ENCODE results near the gene KLF6. TPM values are rescaled to one million over a fixed set of nuclear protein-coding genes. Genes with fewer than 3 reads are reported as not detected.

The KLF6 gene
- total and polyA plus RNA-seq, 2 donors (not counting 1 experiment from before 2014, with no cell fraction given): 175 to 921 TPM

- peak overlapping the region; percentile 57 for H3K27ac Mint-ChIP-seq
- H3K36me3 ChIP-seq (replicated peaks in 1 of 2; ENCODE audit: control extremely low read depth in 1 of 2, control insufficient read depth in 1 of 2, extremely low read depth in 1 of 2, insufficient read depth in 2 of 2, low read length in 1 of 2): no peaks in the 10 kb centered on the region
- H3K4me3 Mint-ChIP-seq: peak overlapping the region; percentile 78
- no peaks in the 10 kb centered on the region for H3K9me3 ChIP-seq (ENCODE audit: control extremely low read depth in 1 of 3, control insufficient read depth in 2 of 3, insufficient read depth in 1 of 3, low read length in 2 of 3)
- H3K27me3 Mint-ChIP-seq: no peaks in the 10 kb centered on the region
- peak overlapping the region; percentile 28 to 39 for H3K27ac ChIP-seq (ENCODE audit: low read length in 2 of 2)
- no peaks in the 10 kb centered on the region for H3K9me3 Mint-ChIP-seq (ENCODE audit: insufficient read depth)
- H3K4me1 Mint-ChIP-seq: peaks cover 20% of the 10 kb centered on the region
- DNase-seq (peak; percentile 65), ATAC-seq (ENCODE audit: low read depth) (peak; percentile 43)
- peak overlapping the region; percentile 67 for H3K4me2 ChIP-seq (replicated peaks; ENCODE audit: low read depth, low read length, poor library complexity, severe bottlenecking)
- H4K20me1 ChIP-seq (ENCODE audit: control insufficient read depth, insufficient read depth, low read length, poor library complexity, severe bottlenecking): no peaks in the 10 kb centered on the region
- peaks cover 11 to 15% of the 10 kb centered on the region in 2 donors for H3K4me1 ChIP-seq (ENCODE audit: control insufficient read depth in 2 of 2, insufficient read depth in 2 of 2, low read length in 2 of 2)
- peak overlapping the region; percentile 39 to 66 (median 53) for H3K4me3 ChIP-seq (ENCODE audit: control extremely low read depth in 1 of 5, extremely low read depth in 1 of 5, insufficient read depth in 1 of 5, low read depth in 2 of 5, low read length in 4 of 5)
- intact Hi-C loops (cut with micrococcal nuclease): loop anchor here (1.0 to 2.0 kb wide), 3 partner anchors 17 to 46 kb away; no protein-coding TSS in a partner anchor
- CTCF ChIA-PET: interaction anchor here (0.6 to 0.8 kb wide), 3 partner anchors 35 to 121 kb away, joined by 3 read pairs; no protein-coding TSS in a partner anchor
- TF ChIP-seq CTCF (IDR thresholded peaks at IDR 0.05) (no peak), EZH2 (IDR thresholded peaks at IDR 0.05; ENCODE audit: borderline replicate concordance, insufficient read depth, low read depth, low read length, poor library complexity, severe bottlenecking) (no peak)
- WGBS (ENCODE audit: insufficient coverage): no CpG with 5 or more reads among the region's 14 CpGs
- H3K9ac ChIP-seq (ENCODE audit: low read length): peak overlapping the region; percentile 62
- H3K79me2 ChIP-seq (ENCODE audit: control insufficient read depth, insufficient read depth, low read length): no peaks in the 10 kb centered on the region
- POLR2A ChIA-PET: interaction anchor here (0.7 to 1.4 kb wide), 2 partner anchors 43 to 67 kb away, joined by 3 to 7 read pairs; partner anchors contain the start of gene KLF6
- no peaks in the 10 kb centered on the region for H3K27me3 ChIP-seq (replicated peaks in 1 of 4; ENCODE audit: control extremely low read depth in 1 of 4, control insufficient read depth in 3 of 4, insufficient read depth in 4 of 4, low read length in 3 of 4)
- H2AFZ ChIP-seq (ENCODE audit: insufficient read depth, low read depth, low read length, poor library complexity, severe bottlenecking): peak overlapping the region; percentile 67
Measured at GRCh38 chr10:3828404-3829155, 43.6 kb upstream of the KLF6 start.
